HS-27A (cell line): Measurements from ENCODE around the gene FSTL4.

Experiments used
- DNase-seq: peaks from one replicate; pipeline ENCODE4 v3.0.0-alpha.2; 2012; ENCODE audit warnings: low read depth, missing footprints

FSTL4 gene

GRCh38 chr5:133610489-133611356 lies 1.6 kb downstream of the FSTL4 start:
- no peak for DNase-seq

- DNase-seq = no peak
These were observed 4.9 kb downstream of the FSTL4 start for GRCh38 chr5:133607451-133607850.

- DNase-seq = no peak
These were observed 5.5 kb downstream of the FSTL4 start for GRCh38 chr5:133606835-133607234.

- no peak for DNase-seq
These were observed 7.0 kb downstream of the FSTL4 start for GRCh38 chr5:133605323-133605722.

- DNase-seq = no peak
These were observed 8.6 kb downstream of the FSTL4 start for GRCh38 chr5:133603711-133604110.

GRCh38 chr5:133602835-133603380 lies 9.4 kb downstream of the FSTL4 start:
- no peak for DNase-seq

- no peak for DNase-seq
These were observed 12.7 kb downstream of the FSTL4 start for GRCh38 chr5:133599600-133599999.

- no peak for DNase-seq
These were observed 13.3 kb downstream of the FSTL4 start for GRCh38 chr5:133599044-133599443.

GRCh38 chr5:133596049-133596448 lies 16.3 kb downstream of the FSTL4 start:
- DNase-seq = no peak

GRCh38 chr5:133595465-133595864 lies 16.9 kb downstream of the FSTL4 start:
- DNase-seq = no peak

- DNase-seq = no peak
These were observed 23.1 kb downstream of the FSTL4 start for GRCh38 chr5:133589286-133589685.

- DNase-seq = no peak
These were observed 29.4 kb downstream of the FSTL4 start for GRCh38 chr5:133582971-133583370.

GRCh38 chr5:133581918-133582317 lies 30.4 kb downstream of the FSTL4 start:
- DNase-seq = no peak

GRCh38 chr5:133581348-133581747 lies 31.0 kb downstream of the FSTL4 start:
- DNase-seq = no peak

- DNase-seq = no peak
These were observed 31.7 kb downstream of the FSTL4 start for GRCh38 chr5:133580618-133581017.

- no peak for DNase-seq
These were observed 32.6 kb downstream of the FSTL4 start for GRCh38 chr5:133579766-133580165.

- DNase-seq = no peak
These were observed 43.0 kb downstream of the FSTL4 start for GRCh38 chr5:133569347-133569746.

GRCh38 chr5:133565993-133566392 lies 46.3 kb downstream of the FSTL4 start:
- no peak for DNase-seq

GRCh38 chr5:133564921-133565565 lies 47.3 kb downstream of the FSTL4 start:
- no peak for DNase-seq

GRCh38 chr5:133562554-133562953 lies 49.8 kb downstream of the FSTL4 start:
- DNase-seq = no peak

GRCh38 chr5:133559960-133560359 lies 52.4 kb downstream of the FSTL4 start:
- no peak for DNase-seq

GRCh38 chr5:133556551-133556950 lies 55.8 kb downstream of the FSTL4 start:
- no peak for DNase-seq

- DNase-seq = no peak
These were observed 58.1 kb downstream of the FSTL4 start for GRCh38 chr5:133554279-133554678.
